HUES64 (cell line): ENCODE data around the gene TRMT61A. TPM values are rescaled to one million over a fixed set of nuclear protein-coding genes. Genes with fewer than 3 reads are reported as not detected.

Experiments used
- H3K27ac ChIP-seq: 2 replicates; pipeline ENCODE4 v1.7.0; 2013; ENCODE audit warnings: low read depth, low read length, inconsistent platforms
- H3K27me3 ChIP-seq: 2 replicates; pipeline ENCODE4 v1.6.1; 2013; ENCODE audit warnings: mild to moderate bottlenecking, low read length; ENCODE audit not compliant: insufficient read depth
- H3K36me3 ChIP-seq: 2 replicates; pipeline ENCODE4 v1.6.1; 2013; ENCODE audit warnings: mild to moderate bottlenecking, low read length; ENCODE audit not compliant: insufficient read depth
- H3K4me1 ChIP-seq: 2 replicates; pipeline ENCODE4 v1.6.1; 2013; ENCODE audit warnings: mild to moderate bottlenecking, low read length, moderate library complexity; ENCODE audit not compliant: insufficient read depth
- H3K4me3 ChIP-seq: 2 replicates; pipeline ENCODE4 v1.5.1; 2013; ENCODE audit warnings: mild to moderate bottlenecking, low read length, moderate library complexity
- H3K9ac ChIP-seq: 2 replicates; pipeline ENCODE4 v1.6.1; 2013; ENCODE audit warnings: mild to moderate bottlenecking, low read depth, low read length
- H3K9me3 ChIP-seq: 2 replicates; pipeline ENCODE4 v1.6.1; 2013; ENCODE audit warnings: low read depth, low read length; ENCODE audit not compliant: insufficient read depth
- WGBS: fragments of 150-250, 120-280 bp; methylation state at CpG from one replicate; pipeline ENCODE4 v1.1.7; 2013; ENCODE audit warnings: missing lambda C conversion rate; 5-methylcytosine and 5-hydroxymethylcytosine counted together
- polyA plus RNA-seq, 2 experiments: library from polyadenylated mRNA; stranded (reverse); fragments of 50-300 nt; gene quantifications; one replicate each; pipeline ENCODE4 v1.2.3, GENCODE V29; 2013

Gene TRMT61A
- 9.3 TPM for polyA plus RNA-seq (2013, experiment 1 of 2)
- 8.2 TPM for polyA plus RNA-seq (2013, experiment 2 of 2)

- peak within 1 kb of the TSS; percentile 91 for H3K9ac ChIP-seq
- no peaks in the 10 kb centered on the region for H3K9me3 ChIP-seq
- H3K4me1 ChIP-seq, result peaks cover 2% of the 10 kb centered on the region; the same call in 1 of the 2 replicates
- 5% methylated on average over 69 of the region's 70 CpGs for WGBS
- peaks cover 12% of the 10 kb centered on the region; the same call in 1 of the 2 replicates for H3K36me3 ChIP-seq
- H3K27ac ChIP-seq, result peak within 1 kb of the TSS; percentile 85
- H3K4me3 ChIP-seq, result peak within 1 kb of the TSS; percentile 98
- peaks cover 11% of the 10 kb centered on the region for H3K27me3 ChIP-seq
These were observed at the start of gene TRMT61A for GRCh38 chr14:103528587-103529382. TSS of gene TRMT61A (plus strand) at chr14:103529196. CDS start at chr14:103529979, 783 bp downstream.

DNA sequence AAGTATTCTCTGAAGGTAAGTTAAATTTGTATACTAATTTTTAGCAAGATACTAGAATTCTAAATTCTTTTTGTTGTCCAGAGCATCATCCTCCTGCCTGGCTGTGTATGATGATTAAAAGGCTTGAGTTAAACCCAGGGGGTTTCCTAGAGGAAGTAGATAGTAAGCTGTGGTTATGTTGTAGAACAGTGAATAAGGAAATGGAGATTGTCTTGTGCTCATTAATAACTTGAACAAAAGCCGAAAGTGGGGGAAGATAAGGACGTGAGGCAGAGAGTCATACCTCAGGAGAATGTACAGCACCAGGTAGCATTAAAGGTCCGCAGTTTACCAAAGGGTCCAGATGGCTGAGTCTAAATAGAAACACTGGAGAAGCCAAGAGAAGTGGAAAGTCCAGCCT, 48.4 kb upstream of the TRMT61A start:
- Histone ChIP-seq H3K4me1 (no peaks in the 10 kb centered on the region), H3K27ac (no peak overlapping the region), H3K4me3 (no peak overlapping the region), H3K9me3 (no peaks in the 10 kb centered on the region), H3K9ac (no peak overlapping the region), H3K36me3 (peaks cover 74% of the 10 kb centered on the region), H3K27me3 (no peaks in the 10 kb centered on the region)
- WGBS, result 91% methylated on average over 3 of the region's 3 CpGs

GRCh38 chr14:103483600-103483999, 45.4 kb upstream of the TRMT61A start:
- WGBS, result 93% methylated on average over 5 of the region's 5 CpGs
- Histone ChIP-seq H3K27me3 (no peaks in the 10 kb centered on the region), H3K4me1 (no peaks in the 10 kb centered on the region), H3K4me3 (no peak overlapping the region), H3K9ac (no peak overlapping the region), H3K36me3 (peaks cover 69% of the 10 kb centered on the region), H3K27ac (no peak overlapping the region), H3K9me3 (no peaks in the 10 kb centered on the region)

GRCh38 chr14:103485504-103485903, 43.5 kb upstream of the TRMT61A start:
- no peaks in the 10 kb centered on the region for H3K9me3 ChIP-seq
- peaks cover 69% of the 10 kb centered on the region for H3K36me3 ChIP-seq
- no peaks in the 10 kb centered on the region for H3K27me3 ChIP-seq
- no peak overlapping the region for H3K4me3 ChIP-seq
- H3K9ac ChIP-seq, result no peak overlapping the region
- no peak overlapping the region for H3K27ac ChIP-seq
- 97% methylated on average over 1 of the region's 2 CpGs for WGBS
- H3K4me1 ChIP-seq, result no peaks in the 10 kb centered on the region

- H3K4me1 ChIP-seq, result no peaks in the 10 kb centered on the region
- H3K9ac ChIP-seq, result no peak overlapping the region
- WGBS, result 94% methylated on average over 6 of the region's 6 CpGs
- peaks cover 72% of the 10 kb centered on the region for H3K36me3 ChIP-seq
- H3K4me3 ChIP-seq, result no peak overlapping the region
- no peaks in the 10 kb centered on the region for H3K27me3 ChIP-seq
- no peak overlapping the region for H3K27ac ChIP-seq
- H3K9me3 ChIP-seq, result no peaks in the 10 kb centered on the region
These were observed 40.9 kb upstream of the TRMT61A start for GRCh38 chr14:103488071-103488470.

GRCh38 chr14:103488960-103489359, 40.0 kb upstream of the TRMT61A start:
- Histone ChIP-seq H3K27me3 (no peaks in the 10 kb centered on the region), H3K27ac (no peak overlapping the region), H3K9me3 (no peaks in the 10 kb centered on the region), H3K4me3 (no peak overlapping the region), H3K4me1 (no peaks in the 10 kb centered on the region), H3K9ac (no peak overlapping the region), H3K36me3 (peaks cover 70% of the 10 kb centered on the region)
- 82% methylated on average over 2 of the region's 2 CpGs for WGBS

- Histone ChIP-seq H3K27me3 (no peaks in the 10 kb centered on the region), H3K36me3 (peaks cover 75% of the 10 kb centered on the region), H3K27ac (no peak overlapping the region), H3K9ac (no peak overlapping the region), H3K9me3 (no peaks in the 10 kb centered on the region), H3K4me1 (no peaks in the 10 kb centered on the region), H3K4me3 (no peak overlapping the region)
- 85% methylated on average over 2 of the region's 2 CpGs for WGBS
These were observed 39.4 kb upstream of the TRMT61A start for GRCh38 chr14:103489621-103490020.

- H3K9ac ChIP-seq, result no peak overlapping the region
These were observed 37.3 kb upstream of the TRMT61A start for GRCh38 chr14:103491691-103492090.

GRCh38 chr14:103492156-103492925, 36.7 kb upstream of the TRMT61A start:
- Histone ChIP-seq H3K36me3 (peaks cover 86% of the 10 kb centered on the region), H3K4me3 (no peak overlapping the region), H3K27me3 (no peaks in the 10 kb centered on the region), H3K9ac (no peak overlapping the region), H3K4me1 (no peaks in the 10 kb centered on the region), H3K9me3 (no peaks in the 10 kb centered on the region), H3K27ac (no peak overlapping the region)
- WGBS, result 97% methylated on average over 6 of the region's 6 CpGs

More at GRCh38 chr14:103491691-103492090, 37.3 kb upstream of the TRMT61A start:
- H3K36me3 ChIP-seq, result peaks cover 82% of the 10 kb centered on the region
- WGBS, result 94% methylated on average over 8 of the region's 10 CpGs
- H3K4me1 ChIP-seq, result no peaks in the 10 kb centered on the region
- H3K27ac ChIP-seq, result no peak overlapping the region
- no peaks in the 10 kb centered on the region for H3K9me3 ChIP-seq
- no peak overlapping the region for H3K4me3 ChIP-seq
- H3K27me3 ChIP-seq, result no peaks in the 10 kb centered on the region

DNA sequence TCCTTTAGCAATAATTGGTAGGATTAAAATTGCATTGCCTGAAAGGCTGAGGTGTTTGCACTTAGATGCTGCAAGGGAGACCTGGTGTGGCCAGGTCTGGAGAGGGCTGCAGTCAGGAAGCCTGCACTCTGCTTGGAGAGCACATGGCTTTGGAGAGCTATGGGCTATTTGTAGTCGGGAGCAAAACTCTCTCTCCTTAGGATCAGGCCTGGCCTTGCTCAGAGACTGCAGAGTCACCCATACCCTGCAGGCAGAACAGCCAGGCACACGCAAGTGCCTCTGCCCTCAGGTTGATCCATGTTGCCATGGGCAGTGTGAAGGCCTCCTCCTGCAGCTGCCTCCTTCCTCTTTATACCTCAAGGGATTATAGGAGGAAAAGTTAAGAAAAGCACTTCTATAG, 33.1 kb upstream of the TRMT61A start:
- Histone ChIP-seq H3K4me3 (no peak overlapping the region), H3K36me3 (peaks cover 77% of the 10 kb centered on the region), H3K9me3 (no peaks in the 10 kb centered on the region), H3K27ac (no peak overlapping the region), H3K27me3 (no peaks in the 10 kb centered on the region), H3K9ac (no peak overlapping the region), H3K4me1 (peaks cover 2% of the 10 kb centered on the region; the same call in 1 of the 2 replicates)
- 86% methylated on average over 2 of the region's 2 CpGs for WGBS

DNA sequence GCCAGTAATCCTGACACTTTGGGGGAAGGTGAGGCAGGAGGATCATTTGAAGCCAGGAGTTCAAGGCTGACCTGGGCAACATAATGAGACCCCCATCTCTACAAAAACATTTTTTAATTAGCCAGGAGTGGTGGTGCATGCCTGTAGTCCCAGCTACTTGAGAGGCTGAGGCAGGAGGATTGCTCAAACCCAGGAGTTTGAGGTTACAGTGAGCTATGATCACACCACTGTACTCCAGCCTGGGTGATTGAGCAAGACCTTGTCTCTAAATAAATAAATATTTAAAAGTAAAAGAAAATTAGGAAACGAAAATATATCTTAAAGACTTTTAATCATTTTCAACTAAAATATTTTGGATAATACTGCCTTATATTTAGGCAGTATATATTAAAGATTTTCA, 32.2 kb upstream of the TRMT61A start:
- Histone ChIP-seq H3K4me1 (peaks cover 2% of the 10 kb centered on the region; the same call in 1 of the 2 replicates), H3K36me3 (peaks cover 75% of the 10 kb centered on the region), H3K9me3 (no peaks in the 10 kb centered on the region), H3K27me3 (no peaks in the 10 kb centered on the region), H3K27ac (no peak overlapping the region), H3K4me3 (no peak overlapping the region), H3K9ac (no peak overlapping the region)
- WGBS, result no CpG with 5 or more reads among the region's 1 CpG
